Measurements from ENCODE around the gene NMNAT1.

NMNAT1 gene

GRCh38 chr1:9942399-9942938, 806 bp upstream of the NMNAT1 start:
- Histone ChIP-seq H3K9me2 (replicated peaks; ENCODE audit: low read depth, low read length) (no peaks in the 10 kb centered on the region), H3K9ac (ENCODE audit: low read depth, low read length, poor library complexity, severe bottlenecking) (peak overlapping the region; percentile 91), H3K9me3 (ENCODE audit: insufficient read depth, low read depth, low read length) (no peaks in the 10 kb centered on the region), H2AFZ (ENCODE audit: low read length) (peak overlapping the region; percentile 95), H4K20me1 (ENCODE audit: insufficient read depth, low read length, poor library complexity, severe bottlenecking) (no peaks in the 10 kb centered on the region), H3K4me2 (ENCODE audit: low read depth, low read length, poor library complexity, severe bottlenecking) (peak overlapping the region; percentile 64), H3F3A (ENCODE audit: low read depth) (no peaks in the 10 kb centered on the region), H3K4me3 (ENCODE audit: low read length, poor library complexity, severe bottlenecking) (peak overlapping the region; percentile 93), H3K4me1 (ENCODE audit: insufficient read depth, low read length, poor library complexity, severe bottlenecking) (peaks cover 14% of the 10 kb centered on the region), H3K79me2 (ENCODE audit: insufficient read depth, low read length) (peaks cover 35% of the 10 kb centered on the region), H3K36me3 (ENCODE audit: insufficient read depth, low read length) (no peaks in the 10 kb centered on the region), H3K27me3 (ENCODE audit: insufficient read depth, low read length, poor library complexity, severe bottlenecking) (no peaks in the 10 kb centered on the region)
- no peak for TF ChIP-seq EZH2phosphoT487 (IDR thresholded peaks at IDR 0.05; ENCODE audit: borderline replicate concordance)
- TF ChIP-seq, protein P1, sequence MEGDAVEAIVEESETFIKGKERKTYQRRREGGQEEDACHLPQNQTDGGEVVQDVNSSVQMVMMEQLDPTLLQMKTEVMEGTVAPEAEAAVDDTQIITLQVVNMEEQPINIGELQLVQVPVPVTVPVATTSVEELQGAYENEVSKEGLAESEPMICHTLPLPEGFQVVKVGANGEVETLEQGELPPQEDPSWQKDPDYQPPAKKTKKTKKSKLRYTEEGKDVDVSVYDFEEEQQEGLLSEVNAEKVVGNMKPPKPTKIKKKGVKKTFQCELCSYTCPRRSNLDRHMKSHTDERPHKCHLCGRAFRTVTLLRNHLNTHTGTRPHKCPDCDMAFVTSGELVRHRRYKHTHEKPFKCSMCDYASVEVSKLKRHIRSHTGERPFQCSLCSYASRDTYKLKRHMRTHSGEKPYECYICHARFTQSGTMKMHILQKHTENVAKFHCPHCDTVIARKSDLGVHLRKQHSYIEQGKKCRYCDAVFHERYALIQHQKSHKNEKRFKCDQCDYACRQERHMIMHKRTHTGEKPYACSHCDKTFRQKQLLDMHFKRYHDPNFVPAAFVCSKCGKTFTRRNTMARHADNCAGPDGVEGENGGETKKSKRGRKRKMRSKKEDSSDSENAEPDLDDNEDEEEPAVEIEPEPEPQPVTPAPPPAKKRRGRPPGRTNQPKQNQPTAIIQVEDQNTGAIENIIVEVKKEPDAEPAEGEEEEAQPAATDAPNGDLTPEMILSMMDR (conservative IDR thresholded peaks at IDR 0.05; ENCODE audit: low read length), result peak; percentile 71

GRCh38 chr1:9946315-9946714, 3.0 kb downstream of the NMNAT1 start:
- Histone ChIP-seq H3K9me2 (replicated peaks; ENCODE audit: low read depth, low read length) (no peaks in the 10 kb centered on the region), H3K9ac (ENCODE audit: low read depth, low read length, poor library complexity, severe bottlenecking) (no peak overlapping the region), H2AFZ (ENCODE audit: low read length) (no peak overlapping the region), H3K4me1 (ENCODE audit: insufficient read depth, low read length, poor library complexity, severe bottlenecking) (peaks cover 14% of the 10 kb centered on the region), H3K27me3 (ENCODE audit: insufficient read depth, low read length, poor library complexity, severe bottlenecking) (no peaks in the 10 kb centered on the region), H3K9me3 (ENCODE audit: insufficient read depth, low read depth, low read length) (no peaks in the 10 kb centered on the region), H3K4me2 (ENCODE audit: low read depth, low read length, poor library complexity, severe bottlenecking) (no peak overlapping the region), H3K4me3 (ENCODE audit: low read length, poor library complexity, severe bottlenecking) (no peak overlapping the region), H3K36me3 (ENCODE audit: insufficient read depth, low read length) (no peaks in the 10 kb centered on the region), H3F3A (ENCODE audit: low read depth) (no peaks in the 10 kb centered on the region), H4K20me1 (ENCODE audit: insufficient read depth, low read length, poor library complexity, severe bottlenecking) (no peaks in the 10 kb centered on the region), H3K79me2 (ENCODE audit: insufficient read depth, low read length) (peaks cover 29% of the 10 kb centered on the region)
- TF ChIP-seq, protein P1 (conservative IDR thresholded peaks at IDR 0.05; ENCODE audit: low read length), result no peak
- no peak for TF ChIP-seq EZH2phosphoT487 (IDR thresholded peaks at IDR 0.05; ENCODE audit: borderline replicate concordance)

DNA sequence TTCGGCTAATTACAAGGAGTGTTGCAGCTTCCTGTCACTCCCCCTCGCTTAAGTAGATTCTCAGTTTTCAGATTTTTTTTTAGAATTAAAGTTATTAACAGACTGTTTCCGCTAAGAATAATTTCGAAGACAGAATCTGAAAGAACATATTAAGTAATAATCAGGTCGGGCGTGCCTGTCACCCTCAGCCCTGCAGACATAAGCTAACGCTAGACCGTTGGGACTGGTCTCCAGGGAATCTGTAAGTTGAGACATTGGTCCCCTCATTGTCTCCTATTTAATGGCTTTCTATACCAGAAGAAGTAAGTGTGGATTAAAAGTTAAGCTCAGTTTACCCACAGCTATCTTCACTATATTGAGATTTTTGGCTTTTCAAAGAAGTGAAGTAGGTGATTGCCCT, 14.5 kb downstream of the NMNAT1 start:
- no peaks in the 10 kb centered on the region for H3K9me3 ChIP-seq (ENCODE audit: insufficient read depth, low read depth, low read length)
- no peak overlapping the region for H3K4me3 ChIP-seq (ENCODE audit: low read length, poor library complexity, severe bottlenecking)
- H3K79me2 ChIP-seq (ENCODE audit: insufficient read depth, low read length), result no peaks in the 10 kb centered on the region
- H4K20me1 ChIP-seq (ENCODE audit: insufficient read depth, low read length, poor library complexity, severe bottlenecking), result no peaks in the 10 kb centered on the region
- no peaks in the 10 kb centered on the region for H3K9me2 ChIP-seq (replicated peaks; ENCODE audit: low read depth, low read length)
- no peak overlapping the region for H3K4me2 ChIP-seq (ENCODE audit: low read depth, low read length, poor library complexity, severe bottlenecking)
- H2AFZ ChIP-seq (ENCODE audit: low read length), result no peak overlapping the region
- H3F3A ChIP-seq (ENCODE audit: low read depth), result no peaks in the 10 kb centered on the region
- H3K27me3 ChIP-seq (ENCODE audit: insufficient read depth, low read length, poor library complexity, severe bottlenecking), result no peaks in the 10 kb centered on the region
- no peak for TF ChIP-seq EZH2phosphoT487 (IDR thresholded peaks at IDR 0.05; ENCODE audit: borderline replicate concordance)
- TF ChIP-seq, protein P1 (conservative IDR thresholded peaks at IDR 0.05; ENCODE audit: low read length), result no peak
- peaks cover 9% of the 10 kb centered on the region for H3K4me1 ChIP-seq (ENCODE audit: insufficient read depth, low read length, poor library complexity, severe bottlenecking)
- no peaks in the 10 kb centered on the region for H3K36me3 ChIP-seq (ENCODE audit: insufficient read depth, low read length)
- no peak overlapping the region for H3K9ac ChIP-seq (ENCODE audit: low read depth, low read length, poor library complexity, severe bottlenecking)
